H9 (cell line): ENCODE results near the gene CSRP3. TPM values are rescaled to one million over a fixed set of nuclear protein-coding genes. Genes with fewer than 3 reads are reported as not detected.

ENCODE experiments used
- DNase-seq: peaks from one replicate; pipeline ENCODE4 v3.0.0-alpha.2; 2017
- H2AFZ ChIP-seq: one replicate; pipeline ENCODE4 v1.6.1; 2013; ENCODE audit warnings: mild to moderate bottlenecking, low read length, control low read depth, moderate library complexity
- H2AK5ac ChIP-seq: 2 replicates; pipeline ENCODE4 v1.6.1; 2013; ENCODE audit warnings: low read length, control low read depth, mixed read lengths; ENCODE audit not compliant: insufficient read length
- H2BK120ac ChIP-seq: one replicate; pipeline ENCODE4 v1.6.1; 2013; ENCODE audit warnings: low read depth, mild to moderate bottlenecking, low read length, control low read depth, inconsistent platforms; ENCODE audit not compliant: poor library complexity, severe bottlenecking
- H2BK12ac ChIP-seq: 2 replicates; pipeline ENCODE4 v1.6.1; 2013; ENCODE audit warnings: low read length, control low read depth, mixed read lengths, low read depth; ENCODE audit not compliant: insufficient read length
- H2BK15ac ChIP-seq: 2 replicates; pipeline ENCODE4 v1.6.1; 2013; ENCODE audit warnings: low read depth, low read length, control low read depth
- H2BK20ac ChIP-seq: one replicate; pipeline ENCODE4 v1.6.1; 2013; ENCODE audit warnings: low read depth, mild to moderate bottlenecking, low read length, control low read depth, inconsistent platforms; ENCODE audit not compliant: poor library complexity, severe bottlenecking
- H2BK5ac ChIP-seq: 2 replicates; pipeline ENCODE4 v1.6.1; 2013; ENCODE audit warnings: low read length, control low read depth, mixed read lengths; ENCODE audit not compliant: insufficient read length
- H3K14ac ChIP-seq: 2 replicates; pipeline ENCODE4 v1.6.1; 2013; ENCODE audit warnings: low read length, control low read depth; ENCODE audit not compliant: insufficient read depth
- H3K18ac ChIP-seq: 2 replicates; pipeline ENCODE4 v1.6.1; 2013; ENCODE audit warnings: low read depth, mild to moderate bottlenecking, mixed read lengths, low read length, control low read depth; ENCODE audit not compliant: insufficient read length
- H3K23ac ChIP-seq: 2 replicates; pipeline ENCODE4 v1.6.1; 2013; ENCODE audit warnings: low read length, control low read depth, mixed read lengths, low read depth; ENCODE audit not compliant: insufficient read length
- H3K23me2 ChIP-seq: 2 replicates; pipeline ENCODE4 v1.6.1; 2013; ENCODE audit warnings: low read depth, mild to moderate bottlenecking, mixed read lengths, low read length, control low read depth; ENCODE audit not compliant: insufficient read length, poor library complexity, severe bottlenecking
- H3K27ac ChIP-seq: 2 replicates; pipeline ENCODE4 v1.5.1; 2013; ENCODE audit warnings: low read length, control low read depth, mixed read lengths, low read depth; ENCODE audit not compliant: insufficient read length
- H3K27me3 ChIP-seq: 2 replicates; pipeline ENCODE4 v1.6.1; 2013; ENCODE audit warnings: low read length, control low read depth, inconsistent platforms; ENCODE audit not compliant: insufficient read depth
- H3K4ac ChIP-seq: 2 replicates; pipeline ENCODE4 v1.6.1; 2013; ENCODE audit warnings: low read depth, mild to moderate bottlenecking, control low read depth, inconsistent platforms, low read length, moderate library complexity
- H3K4me1 ChIP-seq: 2 replicates; pipeline ENCODE4 v1.6.1; 2013; ENCODE audit warnings: low read length, control low read depth, inconsistent platforms; ENCODE audit not compliant: insufficient read depth
- H3K4me2 ChIP-seq: 2 replicates; pipeline ENCODE4 v1.6.1; 2013; ENCODE audit warnings: low read length, control low read depth, mixed read lengths; ENCODE audit not compliant: insufficient read length, insufficient read depth
- H3K56ac ChIP-seq: 2 replicates; pipeline ENCODE4 v1.6.1; 2013; ENCODE audit warnings: low read depth, mild to moderate bottlenecking, mixed read lengths, low read length, control low read depth; ENCODE audit not compliant: insufficient read length
- H3K79me1 ChIP-seq: 2 replicates; pipeline ENCODE4 v1.6.1; 2013; ENCODE audit warnings: low read depth, mild to moderate bottlenecking, moderate library complexity, low read length, control low read depth, inconsistent platforms; ENCODE audit not compliant: insufficient read depth, poor library complexity, severe bottlenecking
- H3K79me2 ChIP-seq: 2 replicates; pipeline ENCODE4 v1.6.1; 2013; ENCODE audit warnings: low read length, control low read depth, inconsistent platforms; ENCODE audit not compliant: insufficient read depth
- H3K9ac ChIP-seq: 2 replicates; pipeline ENCODE4 v1.6.1; 2013; ENCODE audit warnings: low read length, control low read depth, mixed read lengths; ENCODE audit not compliant: insufficient read length; ENCODE audit errors: extremely low read depth
- H3K9me3 ChIP-seq: one replicate; pipeline ENCODE4 v1.6.1; 2013; ENCODE audit warnings: low read depth, low read length, inconsistent platforms; ENCODE audit not compliant: control insufficient read depth
- H3T11ph ChIP-seq: one replicate; pipeline ENCODE4 v1.6.1; 2013; ENCODE audit warnings: mild to moderate bottlenecking, low read length, control low read depth, inconsistent platforms
- H4K20me1 ChIP-seq: one replicate; pipeline ENCODE4 v1.6.1; 2013; ENCODE audit not compliant: control insufficient read depth, insufficient read length, insufficient read depth
- H4K5ac ChIP-seq: 2 replicates; pipeline ENCODE4 v1.6.1; 2013; ENCODE audit warnings: low read depth, mild to moderate bottlenecking, mixed read lengths, low read length, control low read depth; ENCODE audit not compliant: insufficient read length
- H4K8ac ChIP-seq: replicated peaks from 2 replicates; pipeline ENCODE4 v1.6.1; 2013; ENCODE audit warnings: low read length, control low read depth, mixed read lengths, low read depth; ENCODE audit not compliant: insufficient read length
- H4K91ac ChIP-seq: 2 replicates; pipeline ENCODE4 v1.6.1; 2013; ENCODE audit warnings: low read depth, mild to moderate bottlenecking, moderate library complexity, mixed read lengths, low read length, control low read depth; ENCODE audit not compliant: insufficient read length
- H3K27ac Mint-ChIP-seq, 3 experiments: 2 replicates in 2 of 3; 3 replicates in 1 of 3; pipeline ENCODE4 v1.8.0; 2020 to 2021; ENCODE audit warnings: mixed read lengths in 3 of 3, mild to moderate bottlenecking in 1 of 3, moderate library complexity in 1 of 3
- H3K27me3 Mint-ChIP-seq: 2 replicates; pipeline ENCODE4 v1.8.0; 2021; ENCODE audit warnings: low read depth, mild to moderate bottlenecking, moderate library complexity, mixed read lengths
- H3K36me3 Mint-ChIP-seq, 3 experiments: 2 replicates in 2 of 3; 3 replicates in 1 of 3; pipeline ENCODE4 v1.8.0; 2020 to 2021; ENCODE audit warnings: low read depth in 3 of 3, mixed read lengths in 3 of 3; ENCODE audit not compliant: insufficient read depth in 1 of 3
- H3K4me1 Mint-ChIP-seq, 2 experiments: 2 replicates each; pipeline ENCODE4 v1.8.0; 2020; ENCODE audit warnings: mixed read lengths in 2 of 2
- H3K4me3 Mint-ChIP-seq, 2 experiments: 2 replicates in 1 of 2; 3 replicates in 1 of 2; pipeline ENCODE4 v1.8.0; 2020 to 2021; ENCODE audit warnings: mild to moderate bottlenecking in 2 of 2, mixed read lengths in 2 of 2, moderate library complexity in 1 of 2
- H3K9me3 Mint-ChIP-seq, 2 experiments: 2 replicates in 1 of 2; 3 replicates in 1 of 2; pipeline ENCODE4 v1.8.0; 2020; ENCODE audit warnings: mild to moderate bottlenecking in 2 of 2, mixed read lengths in 2 of 2, moderate library complexity in 1 of 2
- CTCF ChIP-seq: fragments of 200-600 bp; sonication (generic); conservative IDR thresholded peaks from 3 replicates; pipeline ENCODE4 v1.8.0; 2021; ENCODE audit warnings: antibody characterized with exemption, mild to moderate bottlenecking
- WGBS: extraction: QIAGEN DNeasy Blood & Tissue Kit; methylation state at CpG from one replicate; pipeline ENCODE4 v1.1.7; 2013; ENCODE audit warnings: missing lambda C conversion rate, low lambda C conversion rate, mixed read lengths; ENCODE audit not compliant: insufficient read length; ENCODE audit errors: extremely low coverage; 5-methylcytosine and 5-hydroxymethylcytosine counted together
- total RNA-seq: library from RNA; stranded (reverse); gene quantifications from 2 replicates; pipeline ENCODE4 v1.2.1, GENCODE V29; 2021

Gene CSRP3
- total RNA-seq, 1 experiment from 2014 or later, result not detected

GRCh38 chr11:19187114-19187832 lies 14.5 kb downstream of the CSRP3 start:
- H3K27ac ChIP-seq, result no peak overlapping the region
- no peaks in the 10 kb centered on the region for H3K9me3 ChIP-seq
- no peak overlapping the region for H3K56ac ChIP-seq
- no peak overlapping the region for H2BK20ac ChIP-seq
- no peak for DNase-seq
- WGBS, result no CpG with 5 or more reads among the region's 5 CpGs
- no peaks in the 10 kb centered on the region for H4K20me1 ChIP-seq
- H2BK15ac ChIP-seq, result no peak overlapping the region
- H3K18ac ChIP-seq, result no peak overlapping the region
- no peak overlapping the region for H3K23ac ChIP-seq
- H2AK5ac ChIP-seq, result no peak overlapping the region
- Mint-ChIP-seq H3K27ac (no peak overlapping the region), H3K9me3 (no peaks in the 10 kb centered on the region), H3K4me3 (no peak overlapping the region), H3K36me3 (no peaks in the 10 kb centered on the region), H3K4me1 (peaks cover 5 to 6% of the 10 kb centered on the region in 2 experiments; a peak in 3 of 4 replicates), H3K27me3 (no peaks in the 10 kb centered on the region; the same call in 1 of the 2 replicates)
- TF ChIP-seq CTCF, result no peak
- H3K4ac ChIP-seq, result no peak overlapping the region
- no peak overlapping the region for H3T11ph ChIP-seq
- no peak overlapping the region for H4K91ac ChIP-seq
- H2BK5ac ChIP-seq, result no peak overlapping the region
- H3K79me2 ChIP-seq, result no peaks in the 10 kb centered on the region
- no peak overlapping the region for H2BK120ac ChIP-seq
- no peak overlapping the region for H4K8ac ChIP-seq
- no peak overlapping the region for H3K14ac ChIP-seq
- H3K23me2 ChIP-seq, result no peaks in the 10 kb centered on the region
- H2BK12ac ChIP-seq, result no peak overlapping the region
- no peaks in the 10 kb centered on the region for H3K79me1 ChIP-seq
- no peaks in the 10 kb centered on the region for H3K27me3 ChIP-seq
- H3K4me1 ChIP-seq, result no peaks in the 10 kb centered on the region
- no peak overlapping the region for H3K4me2 ChIP-seq
- no peak overlapping the region for H3K9ac ChIP-seq
- no peak overlapping the region for H4K5ac ChIP-seq
- no peak overlapping the region for H2AFZ ChIP-seq
